NCI-H187 treated with DMSO at 0.1 percent for 48 hours (cell line): ENCODE measurements around the gene SCD.
A peak's percentile ranks its signal among the peaks of the same experiment; 100 is the strongest.
"Not testable (repeated sequence)": the region's sequence is repeated elsewhere in the genome, so short reads cannot be mapped to it uniquely, and the experiment has no call there.

ENCODE experiments used
- DNase-seq: peaks from one replicate; lab custom pipeline; 2025; lab: John Stamatoyannopoulos, UW

Gene SCD

DNA sequence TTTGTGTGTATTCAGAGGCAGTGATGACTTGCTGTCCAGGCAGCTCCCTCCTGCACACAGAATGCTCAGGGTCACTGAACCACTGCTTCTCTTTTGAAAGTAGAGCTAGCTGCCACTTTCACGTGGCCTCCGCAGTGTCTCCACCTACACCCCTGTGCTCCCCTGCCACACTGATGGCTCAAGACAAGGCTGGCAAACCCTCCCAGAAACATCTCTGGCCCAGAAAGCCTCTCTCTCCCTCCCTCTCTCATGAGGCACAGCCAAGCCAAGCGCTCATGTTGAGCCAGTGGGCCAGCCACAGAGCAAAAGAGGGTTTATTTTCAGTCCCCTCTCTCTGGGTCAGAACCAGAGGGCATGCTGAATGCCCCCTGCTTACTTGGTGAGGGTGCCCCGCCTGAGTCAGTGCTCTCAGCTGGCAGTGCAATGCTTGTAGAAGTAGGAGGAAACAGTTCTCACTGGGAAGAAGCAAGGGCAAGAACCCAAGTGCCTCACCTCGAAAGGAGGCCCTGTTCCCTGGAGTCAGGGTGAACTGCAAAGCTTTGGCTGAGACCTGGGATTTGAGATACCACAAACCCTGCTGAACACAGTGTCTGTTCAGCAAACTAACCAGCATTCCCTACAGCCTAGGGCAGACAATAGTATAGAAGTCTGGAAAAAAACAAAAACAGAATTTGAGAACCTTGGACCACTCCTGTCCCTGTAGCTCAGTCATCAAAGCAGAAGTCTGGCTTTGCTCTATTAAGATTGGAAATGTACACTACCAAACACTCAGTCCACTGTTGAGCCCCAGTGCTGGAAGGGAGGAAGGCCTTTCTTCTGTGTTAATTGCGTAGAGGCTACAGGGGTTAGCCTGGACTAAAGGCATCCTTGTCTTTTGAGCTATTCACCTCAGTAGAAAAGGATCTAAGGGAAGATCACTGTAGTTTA is 15.8 kb downstream of the SCD start:
- DNase-seq = no peak

DNA sequence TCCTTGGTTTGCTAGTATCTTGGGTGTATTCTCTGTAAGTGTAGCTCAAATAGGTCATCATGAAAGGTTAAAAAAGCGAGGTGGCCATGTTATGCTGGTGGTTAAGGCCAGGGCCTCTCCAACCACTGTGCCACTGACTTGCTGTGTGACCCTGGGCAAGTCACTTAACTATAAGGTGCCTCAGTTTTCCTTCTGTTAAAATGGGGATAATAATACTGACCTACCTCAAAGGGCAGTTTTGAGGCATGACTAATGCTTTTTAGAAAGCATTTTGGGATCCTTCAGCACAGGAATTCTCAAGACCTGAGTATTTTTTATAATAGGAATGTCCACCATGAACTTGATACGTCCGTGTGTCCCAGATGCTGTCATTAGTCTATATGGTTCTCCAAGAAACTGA is 17.1 kb downstream of the SCD start:
- DNase-seq = no peak

- DNase-seq = no peak
Measured at GRCh38 chr10:100364735-100365391, 17.8 kb downstream of the SCD start.

DNA sequence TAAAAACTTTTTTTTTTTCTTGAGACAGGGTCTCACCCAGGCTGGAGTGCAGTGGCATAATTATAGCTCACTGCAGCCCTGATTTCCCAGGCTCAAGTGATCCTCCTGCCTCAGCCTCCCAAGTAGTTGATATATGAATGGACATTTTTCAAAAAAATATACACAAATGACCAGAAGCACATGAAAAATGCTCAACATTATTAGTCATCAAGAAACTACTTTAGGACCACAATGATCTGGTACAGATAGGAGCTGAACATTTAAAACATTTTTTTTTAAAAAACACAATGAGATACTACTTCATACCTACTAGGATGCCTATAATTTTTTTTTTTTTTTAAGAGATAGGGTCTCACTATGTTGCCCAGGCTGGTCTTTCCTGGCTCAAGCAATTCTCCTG is 21.7 kb downstream of the SCD start:
- DNase-seq = no peak

DNA sequence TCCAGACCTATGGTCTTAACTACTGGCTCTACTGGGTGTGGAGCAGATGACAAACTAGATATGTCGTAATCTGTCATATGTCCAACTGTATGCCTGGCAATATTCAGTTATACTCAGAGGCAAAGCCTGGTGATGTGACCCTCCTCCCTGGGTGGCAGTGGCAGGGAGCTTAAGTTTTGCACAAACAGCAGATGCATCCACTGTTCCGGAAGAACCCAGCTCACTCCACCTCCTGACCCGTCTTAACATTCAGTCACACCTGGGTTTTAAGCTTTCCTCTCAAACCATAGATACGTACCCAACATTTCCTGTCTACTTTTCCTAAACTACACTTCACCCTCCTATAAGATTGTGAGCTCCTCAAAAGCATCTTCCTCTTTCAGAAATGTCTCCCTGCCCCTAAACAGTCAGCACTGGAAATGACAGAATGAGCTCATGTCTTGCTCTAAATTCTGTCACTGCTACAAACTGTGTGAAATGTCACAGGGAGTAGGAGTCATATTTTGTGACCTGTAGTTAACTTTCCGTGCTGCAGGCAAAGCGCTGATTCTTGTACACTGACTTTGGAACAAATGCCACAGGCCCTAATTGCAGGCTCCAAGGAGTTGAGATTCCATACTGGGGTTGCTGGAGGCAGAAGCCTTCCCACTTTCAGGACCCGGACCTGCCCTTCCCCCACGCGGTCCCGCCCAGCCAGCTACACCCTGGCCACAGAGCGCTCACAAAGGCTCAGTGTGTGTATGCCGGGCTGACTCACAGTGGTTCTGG is 23.9 kb downstream of the SCD start:
- DNase-seq = no peak

DNA sequence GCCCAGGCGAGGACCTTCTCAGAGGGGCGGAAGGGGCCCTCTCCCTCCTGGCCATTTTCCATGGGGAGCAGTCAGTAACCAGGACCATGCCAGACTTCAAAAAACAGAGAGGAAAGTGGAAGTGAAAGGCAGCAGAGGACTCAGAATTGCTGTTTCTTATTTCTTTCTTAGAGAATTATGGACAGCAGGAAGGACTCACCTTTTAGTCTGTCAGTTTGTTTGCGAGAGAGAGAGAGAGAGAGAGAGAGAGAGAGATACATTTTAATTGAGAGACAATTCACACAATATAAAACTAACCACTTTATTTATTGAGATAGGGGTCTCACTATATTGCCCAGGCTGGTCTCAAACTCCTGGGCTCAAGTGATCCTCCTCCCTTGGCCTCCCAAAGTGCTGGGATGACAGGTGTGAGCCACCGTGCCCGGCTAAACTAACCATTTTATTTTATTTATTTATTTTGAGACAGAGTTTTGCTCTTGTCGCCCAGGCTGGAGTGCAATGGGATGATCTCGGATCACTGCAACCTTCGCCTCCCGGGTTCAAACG is 24.5 kb downstream of the SCD start:
- DNase-seq = no peak

DNA sequence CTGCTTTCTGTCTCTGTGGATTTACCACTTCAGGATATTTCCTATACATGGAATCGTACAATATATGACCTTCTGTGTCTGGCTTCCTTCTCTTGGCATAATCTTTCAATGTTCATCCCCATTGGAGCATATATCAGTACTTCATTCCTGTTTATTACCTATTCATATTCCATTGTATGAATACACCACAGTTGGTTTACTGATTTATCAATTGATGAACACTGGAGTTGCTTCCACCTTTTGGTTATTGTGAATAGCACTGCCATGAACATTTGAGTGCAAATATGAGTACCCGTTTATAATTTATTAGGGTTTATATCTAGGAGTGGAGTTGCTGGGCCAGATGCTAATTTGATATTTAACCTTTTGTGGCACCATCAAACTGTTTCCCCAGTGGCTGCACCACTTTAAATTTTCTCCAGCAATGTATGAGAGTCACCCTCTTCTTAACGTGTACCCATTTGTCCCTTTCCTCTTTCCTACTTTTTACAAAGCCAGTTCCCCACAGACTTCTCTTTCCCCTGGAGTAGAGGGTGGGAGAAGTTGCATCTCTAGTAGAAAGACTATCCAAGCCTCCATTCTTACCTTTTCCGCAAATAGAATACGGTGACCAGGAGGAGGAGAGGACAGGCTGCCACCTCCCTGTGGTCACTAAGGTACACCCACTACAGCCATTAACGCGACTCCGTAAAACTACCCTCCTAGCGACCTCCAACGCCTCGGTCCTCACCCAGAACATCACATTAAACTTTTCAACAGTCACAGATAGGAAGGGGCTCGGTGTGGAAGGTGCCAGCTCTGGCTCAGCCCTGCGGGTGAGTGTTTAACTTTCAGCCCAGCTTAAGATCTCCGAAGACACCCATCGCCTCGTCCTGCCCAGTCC is 25.6 kb downstream of the SCD start:
- no peak for DNase-seq

DNA sequence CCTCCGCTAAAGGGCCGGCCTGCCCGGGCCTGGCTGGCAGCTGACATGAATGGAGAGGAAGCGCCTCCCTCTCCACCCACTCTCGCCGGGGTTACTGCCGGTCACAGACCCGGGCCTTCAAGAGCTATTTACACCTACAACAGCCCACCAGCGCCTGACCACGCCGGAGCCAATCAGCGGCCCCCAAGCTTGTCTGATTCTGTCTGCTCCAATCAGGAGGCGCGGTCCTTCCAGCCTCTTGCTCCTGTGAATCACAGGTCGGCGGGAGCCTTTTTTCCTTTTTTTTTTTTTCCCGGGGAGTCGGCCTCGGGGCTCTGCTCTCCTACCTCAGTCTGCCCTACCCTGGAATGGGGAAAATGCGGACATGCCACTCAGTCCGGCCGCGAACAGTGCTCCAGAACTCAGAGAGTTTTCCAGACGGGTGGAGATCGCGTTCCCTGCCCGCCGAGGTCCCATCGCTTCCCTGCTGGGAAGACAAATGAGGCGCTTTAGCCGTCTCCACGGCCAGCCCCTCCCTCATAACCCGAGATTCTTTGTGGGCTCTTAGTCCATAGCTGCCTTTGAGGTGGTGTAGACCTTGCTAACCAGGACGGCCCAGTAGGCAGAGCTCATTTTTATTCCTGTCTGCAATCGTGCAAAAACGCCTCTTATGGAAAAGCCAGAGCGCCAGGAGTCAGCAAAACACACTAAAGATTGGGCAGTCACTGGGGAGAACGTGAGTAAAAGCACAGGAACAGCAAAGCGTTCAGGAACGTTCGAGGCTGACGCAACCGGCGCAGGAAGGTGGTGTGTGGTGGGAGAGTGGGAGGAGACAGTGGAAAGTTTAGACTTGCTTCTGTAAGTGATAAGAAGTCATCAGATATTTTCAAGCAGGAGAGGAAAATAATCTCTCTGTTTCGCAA is 26.5 kb downstream of the SCD start:
- DNase-seq = peak; percentile 24

- DNase-seq = no peak
Measured at GRCh38 chr10:100374200-100374655, 27.2 kb downstream of the SCD start.

- not testable (repeated sequence) for DNase-seq
Measured at GRCh38 chr10:100374677-100375353, 27.8 kb downstream of the SCD start.

GRCh38 chr10:100376656-100377055 is 29.6 kb downstream of the SCD start:
- not testable (repeated sequence) for DNase-seq

GRCh38 chr10:100377830-100378229 is 30.8 kb downstream of the SCD start:
- DNase-seq = no peak

DNA sequence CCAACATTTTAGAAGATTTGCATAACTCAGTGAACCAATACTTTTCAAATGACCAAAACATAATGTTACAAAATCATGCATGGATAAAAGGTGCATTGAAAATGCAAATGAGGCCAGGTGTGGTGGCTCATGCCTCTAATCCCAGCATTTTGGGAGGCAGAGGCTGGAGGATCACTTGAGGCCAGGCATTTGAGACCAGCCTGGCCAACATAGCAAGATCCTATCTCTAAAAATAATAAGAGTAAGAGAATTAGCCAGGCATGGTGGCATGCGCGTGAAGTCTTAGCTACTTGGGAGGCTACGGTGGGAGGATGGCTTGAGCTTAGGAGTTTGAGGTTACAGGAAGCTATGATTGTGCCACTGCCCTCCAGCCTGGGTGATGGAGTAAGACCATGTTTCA is 33.4 kb downstream of the SCD start:
- no peak for DNase-seq

- no peak for DNase-seq
Measured at GRCh38 chr10:100382553-100382952, 35.5 kb downstream of the SCD start.

DNA sequence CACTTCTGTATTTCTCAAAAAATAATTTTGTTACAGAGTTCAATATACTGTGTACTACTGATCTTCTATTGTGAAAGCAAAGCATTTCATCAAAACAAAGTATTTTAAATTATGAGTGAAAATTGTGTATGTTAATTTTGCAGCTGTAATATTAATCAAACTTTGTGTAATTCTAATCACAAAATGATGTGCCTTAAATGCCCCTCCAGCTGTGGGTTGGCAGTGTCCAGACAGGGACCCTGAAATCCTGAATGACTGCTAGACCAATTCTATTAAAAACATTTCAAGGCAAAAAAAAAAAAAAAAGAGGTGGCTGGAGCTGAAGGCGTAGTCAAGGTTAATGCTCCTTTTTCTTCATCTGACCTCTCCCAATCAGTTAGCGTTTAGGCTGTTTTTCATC is 36.2 kb downstream of the SCD start:
- DNase-seq = no peak

DNA sequence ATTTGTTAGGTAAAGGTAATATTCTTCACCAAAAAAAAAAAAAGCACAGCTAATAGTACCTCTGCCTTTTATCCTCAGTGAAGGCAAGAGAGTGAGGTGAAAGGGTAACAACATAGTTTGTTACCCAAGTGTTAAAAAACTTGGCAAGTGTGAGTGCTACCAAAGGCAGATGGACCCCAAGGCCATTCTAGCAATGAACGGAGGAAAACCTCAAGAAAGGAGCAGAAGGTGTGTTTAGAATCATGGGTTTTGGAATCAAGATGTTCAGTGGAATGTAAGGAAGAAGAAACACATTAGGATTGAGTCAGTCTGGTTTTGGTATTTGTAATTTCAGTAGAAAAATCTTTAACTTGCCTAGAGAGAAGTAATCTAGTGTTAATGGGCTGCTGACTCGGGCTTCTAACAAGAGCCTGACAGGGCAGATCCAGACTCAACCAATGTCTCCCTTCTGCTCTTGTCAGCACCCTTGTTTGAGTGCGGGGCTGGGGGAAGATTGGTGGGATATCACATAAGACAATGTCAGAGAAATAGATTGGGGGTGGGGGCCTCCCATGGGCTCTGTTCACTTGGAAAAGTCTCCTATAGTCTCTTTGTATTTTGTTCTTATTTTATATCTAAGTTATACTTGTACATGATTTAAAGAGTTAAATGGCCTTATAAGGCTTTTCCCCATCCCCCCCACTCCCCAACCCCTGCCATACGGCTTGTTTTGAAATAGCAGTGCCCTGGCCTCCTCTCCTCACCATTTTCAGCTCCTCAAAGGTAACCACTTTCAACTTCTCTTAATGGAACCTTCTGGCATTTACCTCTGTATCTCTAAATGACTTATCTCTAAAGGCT is 44.4 kb downstream of the SCD start:
- no peak for DNase-seq

GRCh38 chr10:100392686-100393003 is 45.6 kb downstream of the SCD start:
- no peak for DNase-seq

- DNase-seq = no peak
Measured at GRCh38 chr10:100395626-100396025, 48.6 kb downstream of the SCD start.

DNA sequence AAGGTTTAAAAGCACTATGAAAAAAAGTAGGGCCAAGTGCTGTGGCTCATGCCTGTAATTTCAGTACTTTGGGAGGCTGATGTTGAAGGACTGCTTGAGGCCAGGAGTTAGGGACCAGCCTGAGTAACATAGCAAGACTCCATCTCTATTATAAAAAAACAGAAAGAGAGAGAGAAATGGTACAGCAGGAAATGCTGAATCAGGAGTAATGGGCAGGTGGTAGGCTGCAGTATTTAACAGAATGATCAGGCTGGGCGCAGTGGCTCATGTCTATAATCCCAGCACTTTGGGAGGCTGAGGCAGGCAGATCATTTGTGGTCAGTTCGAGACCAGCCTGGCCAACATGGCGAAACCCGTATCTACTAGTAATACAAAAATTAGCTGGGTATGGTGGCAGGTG is 49.6 kb downstream of the SCD start:
- no peak for DNase-seq
